ENCODE measurements around the gene CMC2.

Gene CMC2

GRCh38 chr16:80988756-80989155 is 17.9 kb downstream of the CMC2 start:
- H3K9me2 ChIP-seq (replicated peaks; ENCODE audit: insufficient read depth, low read length), result no peaks in the 10 kb centered on the region
- H2AFZ ChIP-seq (ENCODE audit: low read depth, low read length, severe bottlenecking), result no peak overlapping the region
- H3K9ac ChIP-seq (ENCODE audit: low read length), result no peak overlapping the region
- H3K4me3 ChIP-seq (ENCODE audit: insufficient read depth, low read length, poor library complexity, severe bottlenecking), result no peak overlapping the region
- TF ChIP-seq CTCF (IDR thresholded peaks at IDR 0.05; ENCODE audit: insufficient read depth, low read length, poor library complexity, severe bottlenecking) (no peak), EZH2phosphoT487 (conservative IDR thresholded peaks at IDR 0.05; ENCODE audit: low read length) (no peak)
- H3K36me3 ChIP-seq (ENCODE audit: low read length), result 0 out of 2 replicates have a peak, but pooled peaks cover 2% of the 10 kb centered on the region
- no peak overlapping the region for H3K27ac ChIP-seq (ENCODE audit: low read depth, low read length)
- H3K27me3 ChIP-seq (ENCODE audit: low read length), result no peaks in the 10 kb centered on the region
- H4K20me1 ChIP-seq (ENCODE audit: low read depth, low read length), result peaks cover 3% of the 10 kb centered on the region; the same call in 1 of the 2 replicates
- H3K4me2 ChIP-seq (ENCODE audit: low read depth, low read length, poor library complexity, severe bottlenecking), result no peak overlapping the region
- no peaks in the 10 kb centered on the region; the same call in 1 of the 2 replicates for H3F3A ChIP-seq (ENCODE audit: insufficient read depth)
- no peaks in the 10 kb centered on the region for H3K9me3 ChIP-seq (ENCODE audit: insufficient read depth, low read length)
- peaks cover 36% of the 10 kb centered on the region for H3K79me2 ChIP-seq (ENCODE audit: insufficient read depth, low read length)

DNA sequence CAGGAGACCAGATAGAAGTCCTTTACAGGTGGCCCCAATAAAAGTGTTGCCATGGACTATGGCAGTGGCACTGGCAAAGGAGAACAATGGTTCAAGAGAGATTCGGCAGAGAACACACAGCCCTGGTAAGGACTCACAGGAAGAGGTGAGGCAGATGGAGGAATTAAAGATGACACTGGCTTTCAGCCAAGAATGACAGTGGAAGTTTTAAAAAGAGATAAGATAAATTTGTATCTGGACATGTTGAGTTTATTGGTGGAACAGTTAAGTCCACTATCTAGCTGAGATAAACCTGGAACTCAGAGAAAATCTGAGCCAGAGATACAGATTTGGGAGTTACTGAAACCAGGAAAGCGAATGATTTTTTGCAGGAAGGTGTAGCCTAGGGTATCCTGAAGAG is 20.1 kb downstream of the CMC2 start:
- Histone ChIP-seq H3K79me2 (ENCODE audit: insufficient read depth, low read length) (peaks cover 25% of the 10 kb centered on the region), H2AFZ (ENCODE audit: low read depth, low read length, severe bottlenecking) (no peak overlapping the region), H3K9me3 (ENCODE audit: insufficient read depth, low read length) (no peaks in the 10 kb centered on the region), H3K36me3 (ENCODE audit: low read length) (no peaks in the 10 kb centered on the region), H3K4me3 (ENCODE audit: insufficient read depth, low read length, poor library complexity, severe bottlenecking) (no peak overlapping the region), H3K27me3 (ENCODE audit: low read length) (no peaks in the 10 kb centered on the region), H3F3A (ENCODE audit: insufficient read depth) (no peaks in the 10 kb centered on the region; the same call in 1 of the 2 replicates), H3K9ac (ENCODE audit: low read length) (no peak overlapping the region), H3K27ac (ENCODE audit: low read depth, low read length) (no peak overlapping the region), H4K20me1 (ENCODE audit: low read depth, low read length) (no peaks in the 10 kb centered on the region; the same call in 1 of the 2 replicates), H3K4me2 (ENCODE audit: low read depth, low read length, poor library complexity, severe bottlenecking) (no peak overlapping the region), H3K9me2 (replicated peaks; ENCODE audit: insufficient read depth, low read length) (no peaks in the 10 kb centered on the region)
- no peak for TF ChIP-seq EZH2phosphoT487 (conservative IDR thresholded peaks at IDR 0.05; ENCODE audit: low read length)
- TF ChIP-seq CTCF (IDR thresholded peaks at IDR 0.05; ENCODE audit: insufficient read depth, low read length, poor library complexity, severe bottlenecking), result no peak

GRCh38 chr16:80985611-80986010 is 21.1 kb downstream of the CMC2 start:
- Histone ChIP-seq H4K20me1 (ENCODE audit: low read depth, low read length) (no peaks in the 10 kb centered on the region), H3K9me2 (replicated peaks; ENCODE audit: insufficient read depth, low read length) (no peaks in the 10 kb centered on the region), H3K79me2 (ENCODE audit: insufficient read depth, low read length) (peaks cover 16% of the 10 kb centered on the region; the same call in 1 of the 2 replicates), H3F3A (ENCODE audit: insufficient read depth) (no peaks in the 10 kb centered on the region; the same call in 1 of the 2 replicates), H3K4me2 (ENCODE audit: low read depth, low read length, poor library complexity, severe bottlenecking) (no peak overlapping the region), H2AFZ (ENCODE audit: low read depth, low read length, severe bottlenecking) (no peak overlapping the region), H3K4me3 (ENCODE audit: insufficient read depth, low read length, poor library complexity, severe bottlenecking) (no peak overlapping the region), H3K9ac (ENCODE audit: low read length) (no peak overlapping the region), H3K36me3 (ENCODE audit: low read length) (no peaks in the 10 kb centered on the region), H3K9me3 (ENCODE audit: insufficient read depth, low read length) (no peaks in the 10 kb centered on the region), H3K27ac (ENCODE audit: low read depth, low read length) (no peak overlapping the region), H3K27me3 (ENCODE audit: low read length) (no peaks in the 10 kb centered on the region)
- TF ChIP-seq EZH2phosphoT487 (conservative IDR thresholded peaks at IDR 0.05; ENCODE audit: low read length), result no peak

GRCh38 chr16:80984124-80984892 is 22.4 kb downstream of the CMC2 start:
- H3K36me3 ChIP-seq (ENCODE audit: low read length), result no peaks in the 10 kb centered on the region
- no peak overlapping the region for H3K27ac ChIP-seq (ENCODE audit: low read depth, low read length)
- no peak overlapping the region for H3K4me3 ChIP-seq (ENCODE audit: insufficient read depth, low read length, poor library complexity, severe bottlenecking)

More at GRCh38 chr16:80984124-80984892, 22.4 kb downstream of the CMC2 start:
- Histone ChIP-seq H3K79me2 (ENCODE audit: insufficient read depth, low read length) (peaks cover 16% of the 10 kb centered on the region; the same call in 1 of the 2 replicates), H3F3A (ENCODE audit: insufficient read depth) (no peaks in the 10 kb centered on the region; the same call in 1 of the 2 replicates), H3K9ac (ENCODE audit: low read length) (no peak overlapping the region), H4K20me1 (ENCODE audit: low read depth, low read length) (no peaks in the 10 kb centered on the region), H3K9me2 (replicated peaks; ENCODE audit: insufficient read depth, low read length) (no peaks in the 10 kb centered on the region), H3K27me3 (ENCODE audit: low read length) (no peaks in the 10 kb centered on the region), H3K4me2 (ENCODE audit: low read depth, low read length, poor library complexity, severe bottlenecking) (no peak overlapping the region), H2AFZ (ENCODE audit: low read depth, low read length, severe bottlenecking) (no peak overlapping the region), H3K9me3 (ENCODE audit: insufficient read depth, low read length) (no peaks in the 10 kb centered on the region)
- TF ChIP-seq CTCF (IDR thresholded peaks at IDR 0.05; ENCODE audit: insufficient read depth, low read length, poor library complexity, severe bottlenecking), result no peak
- TF ChIP-seq EZH2phosphoT487 (conservative IDR thresholded peaks at IDR 0.05; ENCODE audit: low read length), result no peak

Measured in SU-DHL-6 (cell line).